Cardiac muscle cell (in vitro differentiated cells and primary cell): ENCODE measurements around the gene CSRNP3. TPM values are rescaled to one million over a fixed set of nuclear protein-coding genes. Genes with fewer than 3 reads are reported as not detected.

Source experiments
- DNase-seq, 2 donors: peaks; one replicate each; pipeline versions ENCODE4 v3.0.0 to v3.0.0-alpha.2; 2010 to 2017; ENCODE audit warnings: low read depth in 1 of 2, low spot score in 1 of 2
- H3K27ac ChIP-seq: fragments of 200-600 bp; sonication (generic); 2 replicates; pipeline ENCODE4 v1.5.1; 2016
- H3K27me3 ChIP-seq: fragments of 200-600 bp; sonication (generic); 2 replicates; pipeline ENCODE4 v1.6.0; 2016; ENCODE audit warnings: control low read depth
- H3K36me3 ChIP-seq: fragments of 200-600 bp; sonication (generic); 2 replicates; pipeline ENCODE4 v1.5.1; 2016; ENCODE audit warnings: control low read depth
- H3K4me1 ChIP-seq: fragments of 200-600 bp; sonication (generic); 2 replicates; pipeline ENCODE4 v1.8.1; 2017; ENCODE audit warnings: low read depth, mild to moderate bottlenecking, mixed run types
- H3K4me3 ChIP-seq: fragments of 200-600 bp; sonication (generic); 2 replicates; pipeline ENCODE4 v1.5.1; 2016; ENCODE audit warnings: mild to moderate bottlenecking
- H3K9me3 ChIP-seq: fragments of 200-600 bp; sonication (generic); 2 replicates; pipeline ENCODE4 v1.5.1; 2017; ENCODE audit warnings: low read depth, mild to moderate bottlenecking, control low read depth
- CTCF ChIP-seq: IDR thresholded peaks from 2 replicates; pipeline ENCODE4 v1.5.1; 2012; ENCODE audit warnings: low read depth, mild to moderate bottlenecking, low read length
- polyA plus RNA-seq: library from polyadenylated mRNA; unstranded; fragments of >200 nt; fragmentation: Nextera tagmentation; extraction: Ambion mirVana; gene quantifications from 2 replicates; pipeline ENCODE4 v1.2.1, GENCODE V29; 2016
- total RNA-seq: library from RNA; depleted of rRNA; stranded (reverse); fragments of >200 nt; gene quantifications from 2 replicates; pipeline ENCODE4 v1.2.3, GENCODE V29; 2016

Gene CSRNP3
- total and polyA plus RNA-seq, 2 experiments from 2014 or later, result 11.5 to 13.8 TPM

DNA sequence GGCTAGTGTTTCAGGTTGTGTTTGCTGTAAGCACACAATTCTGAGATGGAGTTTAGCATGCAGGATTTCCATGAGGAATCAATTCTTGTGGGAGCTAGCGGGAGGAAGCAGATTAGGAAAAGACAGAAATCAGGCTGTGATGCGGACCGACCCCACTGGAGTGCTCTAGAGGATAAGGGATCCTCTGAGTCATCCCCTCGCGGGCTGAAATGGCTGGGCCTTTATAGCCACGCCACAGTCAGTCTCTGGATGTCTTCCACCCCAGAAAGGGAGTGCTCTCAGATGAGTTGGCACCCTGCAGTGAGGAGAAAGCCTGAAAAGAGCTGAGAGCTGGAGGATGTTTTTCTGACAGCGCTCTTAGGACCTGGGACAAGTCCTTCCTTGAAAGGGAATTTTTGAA is 222.1 kb downstream of the CSRNP3 start:
- H3K36me3 ChIP-seq, result no peaks in the 10 kb centered on the region

DNA sequence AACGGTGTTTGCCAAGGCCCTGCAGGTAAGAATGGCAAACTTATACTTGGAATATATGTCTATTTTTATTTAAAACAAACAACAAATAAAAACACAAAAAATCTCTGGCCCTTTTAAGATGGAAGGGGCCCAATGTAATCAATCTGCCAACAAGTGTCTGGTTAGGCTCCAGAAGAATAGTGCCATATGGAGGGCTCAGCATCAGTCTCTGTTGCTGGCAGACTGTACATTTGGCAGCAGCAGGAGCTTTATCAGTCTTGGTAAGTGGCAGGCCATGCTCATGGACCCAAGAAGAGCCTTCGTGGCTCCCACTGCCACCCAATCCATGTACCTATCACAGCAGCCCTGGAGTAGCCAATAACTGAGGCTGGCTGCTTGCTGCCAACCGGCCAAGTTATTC is 223.4 kb downstream of the CSRNP3 start:
- no peak overlapping the region for H3K4me3 ChIP-seq
- H3K27ac ChIP-seq, result no peak overlapping the region
- H3K4me1 ChIP-seq, result no peaks in the 10 kb centered on the region
- no peaks in the 10 kb centered on the region for H3K9me3 ChIP-seq
- H3K36me3 ChIP-seq, result no peaks in the 10 kb centered on the region
- no peak for DNase-seq
- no peak for TF ChIP-seq CTCF
- H3K27me3 ChIP-seq, result peaks cover 3% of the 10 kb centered on the region

More for the DNA sequence above, 222.1 kb downstream of the CSRNP3 start:
- H3K27ac ChIP-seq, result no peak overlapping the region
- no peaks in the 10 kb centered on the region for H3K27me3 ChIP-seq
- TF ChIP-seq CTCF, result peak; percentile 21
- no peaks in the 10 kb centered on the region for H3K9me3 ChIP-seq
- H3K4me3 ChIP-seq, result no peak overlapping the region
- peak in 1 of 2 donors; percentile 79 for DNase-seq
- H3K4me1 ChIP-seq, result no peaks in the 10 kb centered on the region

- no peaks in the 10 kb centered on the region for H3K9me3 ChIP-seq
- H3K27ac ChIP-seq, result no peak overlapping the region
- DNase-seq, result no peak
- H3K36me3 ChIP-seq, result no peaks in the 10 kb centered on the region
- H3K4me3 ChIP-seq, result no peak overlapping the region
- no peaks in the 10 kb centered on the region for H3K4me1 ChIP-seq
- H3K27me3 ChIP-seq, result peaks cover 3% of the 10 kb centered on the region
- TF ChIP-seq CTCF, result no peak
These were observed 224.3 kb downstream of the CSRNP3 start for GRCh38 chr2:165693838-165694237.

DNA sequence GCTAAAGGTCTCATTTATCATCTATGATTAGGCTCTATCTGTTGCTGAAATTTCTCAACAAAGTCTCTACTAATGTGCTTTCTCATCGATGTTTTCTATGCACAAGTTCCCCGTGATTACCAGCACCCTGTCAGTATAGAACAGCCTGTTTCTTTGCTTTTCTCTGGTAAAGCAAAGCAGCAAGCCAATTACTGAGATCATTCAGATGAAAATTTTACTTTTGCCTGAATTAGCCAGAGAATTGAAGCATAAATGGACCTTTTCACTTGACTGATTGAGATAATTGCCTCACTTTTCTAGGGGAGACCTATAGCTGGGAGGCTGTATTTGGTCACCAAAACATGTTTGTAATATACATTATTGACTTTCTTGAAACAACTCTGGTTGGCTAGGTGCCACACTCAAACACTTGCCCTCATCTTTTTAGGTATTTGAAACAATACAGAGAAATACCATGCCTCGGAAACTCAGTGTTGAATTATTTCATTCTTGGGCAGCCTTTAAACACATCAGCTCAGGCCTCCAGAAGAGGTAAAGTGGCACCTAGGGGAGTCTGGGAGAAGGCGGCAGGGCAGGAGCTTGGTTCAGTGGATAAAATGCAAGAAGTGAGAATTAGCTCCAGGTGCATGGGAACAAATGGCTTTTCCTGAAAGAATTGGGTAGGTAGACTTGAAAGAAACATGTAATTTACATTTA is 228.4 kb downstream of the CSRNP3 start:
- Histone ChIP-seq H3K9me3 (no peaks in the 10 kb centered on the region), H3K27me3 (peaks cover 3% of the 10 kb centered on the region), H3K4me3 (no peak overlapping the region), H3K36me3 (no peaks in the 10 kb centered on the region), H3K4me1 (no peaks in the 10 kb centered on the region), H3K27ac (no peak overlapping the region)
- no peak for DNase-seq
- TF ChIP-seq CTCF, result no peak

DNA sequence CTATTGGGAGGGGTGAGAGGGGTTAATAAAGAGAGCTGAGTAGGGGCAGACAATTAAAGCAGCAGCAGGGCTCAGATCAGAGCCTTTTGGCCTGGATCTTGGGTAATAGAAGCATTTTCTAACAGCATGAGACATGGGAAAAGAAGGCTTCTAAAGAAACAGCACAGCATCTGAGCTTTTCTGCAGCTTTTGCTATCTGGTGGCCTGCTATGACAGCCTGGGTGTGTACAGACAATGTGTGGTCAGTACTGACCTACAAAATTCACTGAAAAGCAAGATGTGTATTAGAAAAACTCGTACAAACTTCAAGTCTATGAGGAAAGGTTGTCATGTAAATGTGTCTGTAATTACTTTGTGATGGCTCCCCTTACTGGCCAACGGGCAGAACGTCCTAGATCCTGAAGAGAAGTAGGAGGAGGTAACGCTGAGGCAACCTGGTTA is 229.0 kb downstream of the CSRNP3 start:
- H3K9me3 ChIP-seq, result no peaks in the 10 kb centered on the region
- peak; percentile 56 to 74 for DNase-seq
- H3K36me3 ChIP-seq, result no peaks in the 10 kb centered on the region
- H3K27ac ChIP-seq, result no peak overlapping the region
- no peaks in the 10 kb centered on the region for H3K4me1 ChIP-seq
- H3K27me3 ChIP-seq, result peaks cover 3% of the 10 kb centered on the region
- no peak overlapping the region for H3K4me3 ChIP-seq
- TF ChIP-seq CTCF, result peak; percentile 59
